NCI-H1694 (cell line): Measurements from ENCODE around the gene PLAC8.
A peak's percentile ranks its signal among the peaks of the same experiment; 100 is the strongest.
"Not testable (repeated sequence)": the region's sequence is repeated elsewhere in the genome, so short reads cannot be mapped to it uniquely, and the experiment has no call there.

ENCODE experiments used
- DNase-seq: peaks from one replicate; lab custom pipeline; 2025; lab: John Stamatoyannopoulos, UW

PLAC8 gene

GRCh38 chr4:83112231-83112630, 2.3 kb downstream of the PLAC8 start:
- DNase-seq, result no peak

DNA sequence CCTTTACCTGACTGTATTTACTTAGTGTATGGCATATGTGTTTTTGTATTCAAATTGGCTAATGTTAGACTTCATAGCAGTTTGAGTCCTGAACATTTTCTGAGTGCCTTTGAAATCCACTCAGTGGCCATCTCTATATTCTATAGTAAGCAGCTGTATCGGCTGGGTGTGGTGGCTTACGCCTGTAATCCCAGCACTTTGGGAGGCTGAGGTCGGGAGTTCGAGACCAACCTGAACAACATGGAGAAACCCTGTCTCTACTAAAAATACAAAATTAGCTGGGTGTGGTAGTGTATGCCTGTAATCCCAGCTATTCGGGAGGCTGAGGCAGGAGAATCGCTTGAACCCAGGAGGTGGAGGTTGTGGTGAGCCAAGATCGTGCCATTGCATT, 2.8 kb downstream of the PLAC8 start:
- DNase-seq, result not testable (repeated sequence)

- no peak for DNase-seq
Observed at GRCh38 chr4:83110970-83111750, 3.4 kb downstream of the PLAC8 start.

DNA sequence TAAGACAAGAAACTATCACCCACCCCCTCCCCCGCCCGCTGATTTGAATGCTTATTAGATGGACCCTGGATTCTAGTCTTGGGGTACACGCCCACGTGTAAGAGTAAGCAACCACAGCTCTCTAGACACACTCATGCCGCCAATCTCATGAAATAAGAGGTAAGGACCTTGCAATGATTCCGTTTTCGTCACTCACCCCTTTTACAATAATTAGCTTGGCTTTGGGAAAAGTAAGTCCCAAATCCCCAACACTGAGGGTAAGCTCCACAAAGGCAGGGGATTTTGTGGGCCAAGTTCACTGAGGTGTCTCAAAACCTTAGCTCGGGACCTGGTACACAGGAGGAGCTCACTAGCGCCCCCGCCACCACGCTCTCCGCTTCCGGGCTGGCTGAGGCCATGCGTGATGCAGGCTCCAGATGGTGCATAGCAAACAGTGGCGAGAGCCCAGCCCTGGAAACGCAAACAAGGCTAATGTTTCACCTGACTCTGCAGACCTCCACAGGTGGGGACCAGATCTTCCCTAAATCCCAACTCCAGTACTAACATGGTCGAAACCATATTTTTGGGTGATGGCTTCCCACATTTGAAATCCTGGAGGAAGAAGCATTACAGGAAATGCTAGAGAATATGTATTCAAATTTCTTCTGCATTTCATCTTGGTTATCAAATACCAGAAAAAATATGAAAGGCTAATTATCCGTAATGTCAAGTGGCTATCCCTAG, 4.1 kb downstream of the PLAC8 start:
- DNase-seq, result peak; percentile 82

GRCh38 chr4:83109480-83110222, 4.9 kb downstream of the PLAC8 start:
- DNase-seq, result peak; percentile 1

DNA sequence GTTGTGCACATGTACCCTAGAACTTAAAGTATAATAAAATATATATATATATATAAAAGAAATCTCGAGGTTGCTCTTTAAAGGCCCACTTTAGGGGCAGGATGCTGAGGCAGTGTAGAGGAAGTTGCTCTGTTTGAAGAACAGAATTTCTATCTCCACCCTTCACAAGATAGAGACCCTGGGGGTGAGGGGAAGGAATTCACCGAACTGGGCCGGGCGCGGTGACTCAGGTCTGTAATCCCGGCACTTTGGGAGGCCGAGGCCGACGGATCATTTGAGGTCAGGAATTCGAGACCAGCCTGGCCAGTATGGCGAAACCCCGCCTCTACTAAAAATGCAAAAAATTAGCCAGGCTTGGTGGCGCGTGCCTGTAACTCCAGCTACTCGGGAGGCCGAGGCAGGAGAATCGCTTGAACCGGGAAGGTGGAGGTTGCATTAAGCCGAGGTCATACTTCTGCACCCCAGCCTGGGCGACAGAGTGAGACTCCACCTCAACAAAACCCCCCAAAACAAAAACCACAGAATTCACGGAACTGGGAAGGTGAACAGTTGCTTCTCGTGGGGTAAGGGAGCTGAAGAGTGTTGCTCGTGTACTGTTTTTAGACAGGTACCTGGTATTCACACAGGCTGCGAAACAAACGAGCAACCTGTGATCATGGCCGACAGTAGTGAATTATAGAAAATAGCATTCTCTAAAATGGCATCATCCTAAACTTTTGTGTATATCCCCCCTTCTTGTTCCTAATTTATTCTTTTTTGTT, 6.2 kb downstream of the PLAC8 start:
- no peak for DNase-seq

- DNase-seq, result no peak
Observed at GRCh38 chr4:83107631-83108030, 6.9 kb downstream of the PLAC8 start.

DNA sequence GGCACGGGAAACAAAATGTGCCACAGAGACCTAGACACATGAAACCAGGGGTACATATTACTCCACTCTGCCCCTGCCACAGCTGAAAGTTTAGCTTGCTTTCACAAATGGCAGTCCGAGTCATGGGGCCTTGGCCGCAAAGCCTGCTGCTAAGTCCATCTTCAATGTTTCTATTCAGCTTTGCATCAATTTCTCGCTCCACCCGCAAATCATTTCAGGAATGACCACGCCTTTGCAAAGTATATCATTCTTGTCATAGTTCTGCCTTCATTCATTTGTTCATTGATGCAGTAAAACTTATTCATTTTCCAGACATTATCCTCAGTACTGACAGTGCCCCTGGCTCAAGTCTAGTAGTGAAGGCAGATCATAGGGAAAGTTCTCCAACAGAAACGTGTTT, 9.5 kb downstream of the PLAC8 start:
- DNase-seq, result no peak

DNA sequence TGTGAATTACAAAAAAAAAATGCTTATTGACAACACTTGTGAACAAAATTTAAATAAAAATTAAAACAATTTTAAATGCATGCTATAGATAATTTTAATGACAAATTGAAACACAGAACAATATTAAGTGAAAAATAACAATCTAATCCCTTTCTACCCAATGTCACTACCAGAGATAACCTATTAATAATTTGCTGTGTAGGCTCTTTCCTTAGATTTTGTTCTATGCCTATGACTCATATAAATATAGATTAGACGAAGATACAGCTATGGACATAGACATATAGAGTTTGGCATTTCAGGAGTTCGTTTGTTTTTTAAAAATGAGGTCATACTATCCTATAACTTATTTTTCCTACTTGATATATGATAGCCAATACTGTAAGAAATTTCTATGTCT, 18.1 kb downstream of the PLAC8 start:
- DNase-seq, result no peak

- no peak for DNase-seq
Observed at GRCh38 chr4:83093060-83093640, 21.4 kb downstream of the PLAC8 start.

- no peak for DNase-seq
Observed at GRCh38 chr4:83089410-83090157, 24.9 kb downstream of the PLAC8 start.

- not testable (repeated sequence) for DNase-seq
Observed at GRCh38 chr4:83084956-83085355, 29.6 kb downstream of the PLAC8 start.

DNA sequence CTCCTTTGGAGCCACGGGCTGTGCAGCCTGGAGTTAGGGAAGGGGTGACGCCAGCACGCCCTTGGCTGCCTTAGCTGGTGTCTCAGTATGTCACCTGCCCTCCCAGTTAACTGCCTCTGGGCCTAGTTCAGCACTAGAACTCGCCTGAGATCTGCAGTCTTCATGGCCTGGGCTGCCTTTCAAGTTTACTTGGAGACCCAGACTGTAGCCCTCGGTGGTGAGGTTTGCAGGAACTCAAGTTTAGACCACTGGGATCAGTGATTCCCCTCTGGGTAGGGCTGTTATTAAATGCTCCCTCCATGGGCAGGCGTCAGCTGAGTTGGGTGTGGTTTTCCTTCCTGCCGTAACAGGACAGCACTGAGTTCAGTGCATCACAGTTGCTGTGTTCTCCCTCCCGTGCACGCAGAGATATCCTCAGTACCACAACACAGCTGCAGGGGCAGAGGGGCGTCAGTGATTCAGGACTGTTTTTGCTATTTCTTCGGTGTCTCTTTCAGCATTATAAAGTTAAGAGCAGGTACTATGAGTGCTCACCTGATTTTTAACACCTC, 30.5 kb downstream of the PLAC8 start:
- DNase-seq, result no peak

DNA sequence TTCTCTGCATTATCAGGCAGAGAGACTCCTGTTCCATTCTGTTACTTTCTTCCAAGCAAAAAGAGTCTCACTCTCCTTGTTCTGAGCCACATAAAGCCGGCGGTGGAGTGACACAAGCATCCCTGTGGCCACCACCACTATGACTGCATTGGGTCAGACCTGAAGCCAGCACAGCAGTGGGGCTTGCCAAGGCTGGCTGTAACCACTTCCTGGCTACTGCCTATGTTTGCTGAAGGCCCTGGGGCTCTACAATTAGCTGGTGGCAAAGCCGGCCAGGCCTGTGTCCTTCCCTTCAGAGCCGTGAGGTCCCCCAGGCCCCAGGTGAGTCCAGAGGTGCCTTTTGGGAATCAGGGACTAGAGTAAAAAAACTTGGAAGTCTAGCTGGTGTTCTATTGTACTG, 31.8 kb downstream of the PLAC8 start:
- no peak for DNase-seq

GRCh38 chr4:83080561-83080960, 34.0 kb downstream of the PLAC8 start:
- no peak for DNase-seq

DNA sequence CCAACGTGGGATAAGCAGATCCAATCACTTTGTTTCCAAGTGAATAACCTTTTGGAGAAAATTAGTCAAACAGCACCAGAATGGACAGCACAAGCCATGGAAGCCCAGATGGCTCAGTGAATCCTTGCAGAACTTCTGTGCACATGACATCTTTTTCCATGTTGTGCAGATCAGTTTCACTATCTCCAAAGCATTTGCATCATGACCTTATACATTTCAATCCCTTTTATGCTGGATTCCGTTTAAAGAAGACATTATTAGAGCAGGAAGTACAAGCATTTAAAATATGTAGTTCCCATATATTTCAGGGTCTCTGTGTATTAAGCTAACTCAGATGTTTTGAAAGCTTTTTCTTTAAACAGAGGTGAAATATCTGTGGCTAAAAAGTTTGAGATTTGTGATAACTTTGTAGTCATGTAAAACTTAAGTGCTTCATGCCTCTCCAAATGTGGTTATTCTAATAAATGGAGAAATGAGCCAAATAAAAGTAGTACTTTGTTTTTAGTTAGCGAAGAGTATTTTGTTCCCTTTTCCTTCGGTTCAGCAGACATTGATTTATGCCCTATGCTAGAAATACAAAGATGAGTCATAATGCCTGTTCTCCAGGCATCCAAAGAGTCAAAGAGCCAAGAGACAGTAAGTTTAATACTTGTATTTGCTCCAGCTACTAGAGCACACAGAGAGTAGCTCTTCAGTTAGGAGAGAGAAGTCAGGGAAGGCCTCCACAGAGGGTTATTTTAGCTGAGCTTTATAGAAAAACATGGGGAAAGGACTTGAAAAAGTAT, 39.0 kb downstream of the PLAC8 start:
- DNase-seq, result no peak

- not testable (repeated sequence) for DNase-seq
Observed at GRCh38 chr4:83074783-83075182, 39.7 kb downstream of the PLAC8 start.

DNA sequence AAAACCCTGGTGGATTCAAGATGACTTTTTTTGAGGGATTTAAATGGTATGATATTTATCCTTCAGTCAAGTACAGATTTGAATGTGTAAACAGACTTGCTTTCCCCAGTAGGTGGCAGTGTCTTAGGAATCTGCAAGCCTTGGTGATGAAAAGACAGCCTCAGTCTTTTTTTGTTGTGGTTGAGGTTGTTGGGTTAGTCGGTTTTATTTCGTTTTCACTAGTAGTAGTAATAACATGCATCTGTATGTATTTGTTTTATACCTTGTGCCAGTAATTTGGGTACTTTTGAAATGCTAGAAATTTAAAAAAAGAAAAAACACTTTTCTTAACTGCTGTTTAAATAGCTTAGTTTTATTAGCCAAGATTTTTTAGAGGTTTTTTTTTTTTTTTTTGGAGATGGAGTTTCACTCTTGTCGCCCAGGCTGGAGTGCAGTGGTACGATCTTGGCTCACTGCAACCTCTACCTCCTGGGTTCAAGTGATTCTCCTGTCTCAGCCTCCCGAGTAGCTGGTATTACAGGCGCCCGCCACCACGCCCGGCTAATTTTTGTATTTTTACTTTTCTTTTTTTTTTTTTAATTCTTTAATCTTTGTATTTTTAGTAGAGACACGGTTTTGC, 40.3 kb downstream of the PLAC8 start:
- peak; percentile 47 for DNase-seq

GRCh38 chr4:83071116-83071515, 43.4 kb downstream of the PLAC8 start:
- DNase-seq, result no peak
